Measurements from ENCODE around the gene CCSAP. TPM values are rescaled to one million over a fixed set of nuclear protein-coding genes. Genes with fewer than 3 reads are reported as not detected.

Gene CCSAP
- total and polyA plus RNA-seq, 4 donors: 1.6 to 11.1 (median 4.6) TPM

- WGBS, 2 donors: 88 to 92% methylated on average over 3 of the region's 3 CpGs
- no peak overlapping the region for H3K9ac ChIP-seq (ENCODE audit: insufficient read depth in 1 of 2, low read length in 2 of 2)
- no peak for TF ChIP-seq CTCF (IDR thresholded peaks at IDR 0.05; ENCODE audit: control extremely low read depth, extremely low read depth)
- H3K4me1 ChIP-seq (ENCODE audit: control insufficient read depth in 5 of 5, insufficient read depth in 5 of 5, low read length in 5 of 5): peaks cover 0 to 16% (median 0%) of the 10 kb centered on the region in 5 donors
- ATAC-seq (ENCODE audit: insufficient read depth, low FRiP score) (no peak), DNase-seq (no peak)
- no peak overlapping the region for H3K4me3 ChIP-seq
- H3K36me3 ChIP-seq (ENCODE audit: control insufficient read depth in 4 of 4, insufficient read depth in 4 of 4, low read length in 4 of 4): no peaks in the 10 kb centered on the region
- H3K27ac ChIP-seq (ENCODE audit: low read depth in 1 of 2, low read length in 1 of 2): no peak overlapping the region
- H3K27me3 ChIP-seq (ENCODE audit: control insufficient read depth in 3 of 3, insufficient read depth in 3 of 3, low read length in 2 of 3): no peaks in the 10 kb centered on the region
- no peaks in the 10 kb centered on the region for H3K9me3 ChIP-seq (ENCODE audit: control insufficient read depth in 4 of 4, insufficient read depth in 3 of 4, low read length in 3 of 4)
Measured at GRCh38 chr1:229283183-229283611, 59.6 kb downstream of the CCSAP start.

GRCh38 chr1:229282295-229282823, 60.5 kb downstream of the CCSAP start:
- no peak overlapping the region for H3K9ac ChIP-seq (ENCODE audit: insufficient read depth in 1 of 2, low read length in 2 of 2)
- TF ChIP-seq CTCF (IDR thresholded peaks at IDR 0.05; ENCODE audit: control extremely low read depth, extremely low read depth): no peak
- no peak overlapping the region for H3K27ac ChIP-seq (ENCODE audit: low read depth in 1 of 2, low read length in 1 of 2)
- WGBS, 2 donors: 86 to 88% methylated on average over 1 of the region's 1 CpG
- H3K4me3 ChIP-seq: no peak overlapping the region
- H3K4me1 ChIP-seq (ENCODE audit: control insufficient read depth in 5 of 5, insufficient read depth in 5 of 5, low read length in 5 of 5): peaks cover 0 to 14% (median 0%) of the 10 kb centered on the region in 5 donors
- no peaks in the 10 kb centered on the region for H3K27me3 ChIP-seq (ENCODE audit: control insufficient read depth in 3 of 3, insufficient read depth in 3 of 3, low read length in 2 of 3)
- H3K36me3 ChIP-seq (ENCODE audit: control insufficient read depth in 4 of 4, insufficient read depth in 4 of 4, low read length in 4 of 4): peaks cover 0 to 4% (median 2%) of the 10 kb centered on the region in 4 donors
- DNase-seq: no peak
- no peak for ATAC-seq (ENCODE audit: insufficient read depth, low FRiP score)
- no peaks in the 10 kb centered on the region for H3K9me3 ChIP-seq (ENCODE audit: control insufficient read depth in 4 of 4, insufficient read depth in 3 of 4, low read length in 3 of 4)

GRCh38 chr1:229281339-229281926, 61.4 kb downstream of the CCSAP start:
- peaks cover 0 to 4% (median 3%) of the 10 kb centered on the region in 4 donors for H3K36me3 ChIP-seq (ENCODE audit: control insufficient read depth in 4 of 4, insufficient read depth in 4 of 4, low read length in 4 of 4)
- no peak overlapping the region for H3K9ac ChIP-seq (ENCODE audit: insufficient read depth in 1 of 2, low read length in 2 of 2)
- ATAC-seq (ENCODE audit: insufficient read depth, low FRiP score) (no peak), DNase-seq (no peak)
- H3K27ac ChIP-seq (ENCODE audit: low read depth in 1 of 2, low read length in 1 of 2): no peak overlapping the region
- no peak for TF ChIP-seq CTCF (IDR thresholded peaks at IDR 0.05; ENCODE audit: control extremely low read depth, extremely low read depth)
- H3K4me1 ChIP-seq (ENCODE audit: control insufficient read depth in 5 of 5, insufficient read depth in 5 of 5, low read length in 5 of 5): peaks cover 0 to 9% (median 3%) of the 10 kb centered on the region in 5 donors
- WGBS, 2 donors: 86 to 97% methylated on average over 1 of the region's 1 CpG
- no peaks in the 10 kb centered on the region for H3K27me3 ChIP-seq (ENCODE audit: control insufficient read depth in 3 of 3, insufficient read depth in 3 of 3, low read length in 2 of 3)
- no peak overlapping the region for H3K4me3 ChIP-seq
- no peaks in the 10 kb centered on the region for H3K9me3 ChIP-seq (ENCODE audit: control insufficient read depth in 4 of 4, insufficient read depth in 3 of 4, low read length in 3 of 4)

Data from lung (tissue), 12 donors.